ENCODE data around the gene NKTR.

Gene NKTR

GRCh38 chr3:42662813-42663535 is 62.5 kb downstream of the NKTR start:
- no peak for FAIRE-seq

- FAIRE-seq, result no peak
Measured at GRCh38 chr3:42663581-42664437, 63.3 kb downstream of the NKTR start.

- no peak for FAIRE-seq
Measured at GRCh38 chr3:42664438-42664803, 63.9 kb downstream of the NKTR start.

GRCh38 chr3:42665050-42665878 is 64.8 kb downstream of the NKTR start:
- FAIRE-seq, result no peak

GRCh38 chr3:42666022-42666421 is 65.5 kb downstream of the NKTR start:
- FAIRE-seq, result no peak

GRCh38 chr3:42666577-42666998 is 66.1 kb downstream of the NKTR start:
- FAIRE-seq, result no peak

GRCh38 chr3:42667096-42667522 is 66.6 kb downstream of the NKTR start:
- FAIRE-seq, result no peak

GRCh38 chr3:42667523-42668412 is 67.3 kb downstream of the NKTR start:
- no peak for FAIRE-seq

- no peak for FAIRE-seq
Measured at GRCh38 chr3:42668413-42668760, 67.9 kb downstream of the NKTR start.

GRCh38 chr3:42668793-42669217 is 68.3 kb downstream of the NKTR start:
- no peak for FAIRE-seq

- no peak for FAIRE-seq
Measured at GRCh38 chr3:42670051-42670576, 69.6 kb downstream of the NKTR start.

GRCh38 chr3:42670670-42671069 is 70.2 kb downstream of the NKTR start:
- no peak for FAIRE-seq

- no peak for FAIRE-seq
Measured at GRCh38 chr3:42672515-42672914, 72.0 kb downstream of the NKTR start.

- no peak for FAIRE-seq
Measured at GRCh38 chr3:42673082-42673481, 72.6 kb downstream of the NKTR start.

- FAIRE-seq, result no peak
Measured at GRCh38 chr3:42674146-42674545, 73.7 kb downstream of the NKTR start.

GRCh38 chr3:42675909-42676308 is 75.4 kb downstream of the NKTR start:
- FAIRE-seq, result no peak

- FAIRE-seq, result no peak
Measured at GRCh38 chr3:42678447-42678846, 78.0 kb downstream of the NKTR start.

- FAIRE-seq, result no peak
Measured at GRCh38 chr3:42680271-42680670, 79.8 kb downstream of the NKTR start.

GRCh38 chr3:42680806-42681205 is 80.3 kb downstream of the NKTR start:
- no peak for FAIRE-seq

- no peak for FAIRE-seq
Measured at GRCh38 chr3:42681361-42682038, 81.0 kb downstream of the NKTR start.

GRCh38 chr3:42682301-42683070 is 82.0 kb downstream of the NKTR start:
- FAIRE-seq, result no peak
